ENCODE results near the gene SEC24D. TPM values are rescaled to one million over a fixed set of nuclear protein-coding genes. Genes with fewer than 3 reads are reported as not detected.

The SEC24D gene
- total RNA-seq, 1 experiment from 2014 or later: 63.1 TPM

- Mint-ChIP-seq H3K4me1 (no peaks in the 10 kb centered on the region), H3K27me3 (ENCODE audit: low read depth) (no peaks in the 10 kb centered on the region), H3K9me3 (no peaks in the 10 kb centered on the region), H3K4me3 (no peak overlapping the region), H3K36me3 (peaks cover 22% of the 10 kb centered on the region), H3K27ac (no peak overlapping the region)
- ChIA-PET CTCF (interaction anchor here (1.4 kb wide), 1 partner anchor 291 kb away, joined by 4 read pairs; no protein-coding TSS in a partner anchor), POLR2A (no interaction called here)
- no peak for DNase-seq (ENCODE audit: low spot score)
- TF ChIP-seq RELA (CRISPR knock-in tag; IDR thresholded peaks at IDR 0.05; ENCODE audit: borderline replicate concordance) (no peak), GTF2I (CRISPR knock-in tag; conservative IDR thresholded peaks at IDR 0.05) (no peak), ZNF281 (CRISPR knock-in tag; IDR thresholded peaks at IDR 0.05) (no peak)
- no peak for ATAC-seq
Observed at GRCh38 chr4:118714682-118715081, 121.2 kb downstream of the SEC24D start.

- POLR2A ChIA-PET: no interaction called here
- H3K4me1 Mint-ChIP-seq: no peaks in the 10 kb centered on the region
Observed at GRCh38 chr4:118712872-118713271, 123.1 kb downstream of the SEC24D start.

More at GRCh38 chr4:118712872-118713271, 123.1 kb downstream of the SEC24D start:
- CTCF ChIA-PET: no interaction called here
- TF ChIP-seq ZNF219 (CRISPR knock-in tag; IDR thresholded peaks at IDR 0.05; ENCODE audit: borderline replicate concordance) (no peak), ZSCAN18 (CRISPR knock-in tag; IDR thresholded peaks at IDR 0.05) (no peak), CBFB (CRISPR knock-in tag; IDR thresholded peaks at IDR 0.05; ENCODE audit: low read depth) (no peak), E2F1 (CRISPR knock-in tag; IDR thresholded peaks at IDR 0.05) (no peak), JUN (CRISPR knock-in tag; IDR thresholded peaks at IDR 0.05) (no peak), ZMAT4 (CRISPR knock-in tag; IDR thresholded peaks at IDR 0.05) (no peak), ZNF532 (CRISPR knock-in tag; IDR thresholded peaks at IDR 0.05; ENCODE audit: borderline replicate concordance) (no peak), ATF3 (CRISPR knock-in tag; conservative IDR thresholded peaks at IDR 0.05) (no peak), ZNF396 (CRISPR knock-in tag; IDR thresholded peaks at IDR 0.05; ENCODE audit: borderline replicate concordance) (no peak), USF1 (CRISPR knock-in tag; IDR thresholded peaks at IDR 0.05) (no peak), ZNF416 (CRISPR knock-in tag; IDR thresholded peaks at IDR 0.05) (no peak), NFYB (CRISPR knock-in tag; conservative IDR thresholded peaks at IDR 0.05; ENCODE audit: low read depth) (no peak), NR3C1 (CRISPR knock-in tag; conservative IDR thresholded peaks at IDR 0.05; ENCODE audit: low read depth) (no peak), CTCF (IDR thresholded peaks at IDR 0.05) (no peak)
- DNase-seq (ENCODE audit: low spot score) (no peak), ATAC-seq (no peak)
- Mint-ChIP-seq H3K4me3 (no peak overlapping the region), H3K27ac (no peak overlapping the region), H3K9me3 (no peaks in the 10 kb centered on the region), H3K36me3 (peaks cover 26% of the 10 kb centered on the region), H3K27me3 (ENCODE audit: low read depth) (no peaks in the 10 kb centered on the region)
